Peyer's patch (tissue), 4 donors: Measurements from ENCODE around the gene OSBPL3.

ENCODE experiments used
- CTCF ChIP-seq, 6 experiments: fragments of 450-650 bp in 4 of 6; fragments of 200-600 bp in 2 of 6; sonication (generic) in 1 of 6; IDR thresholded peaks; one replicate each; pipeline ENCODE4 v1.5.1; 2017 to 2019; ENCODE audit warnings: antibody characterized with exemption in 6 of 6, mild to moderate bottlenecking in 3 of 6, moderate library complexity in 1 of 6
- POLR2A ChIP-seq, 2 donors: fragments of 450-650 bp; IDR thresholded peaks; one replicate each; pipeline ENCODE4 v1.5.1; 2017; ENCODE audit warnings: antibody characterized with exemption in 2 of 2, mild to moderate bottlenecking in 2 of 2, moderate library complexity in 2 of 2

GRCh38 chr7:24946467-24946866, 33.5 kb downstream of the OSBPL3 start:
- TF ChIP-seq CTCF (IDR thresholded peaks at IDR 0.05), result no peak
- no peak for TF ChIP-seq POLR2A (IDR thresholded peaks at IDR 0.05)
